Ishikawa (cell line): ENCODE data around the gene CTSS.

Experiments used
- EGR1 ChIP-seq: IDR thresholded peaks from 2 replicates; pipeline ENCODE4 v1.6.1; 2012
- TAF1 ChIP-seq: IDR thresholded peaks from 2 replicates; pipeline ENCODE4 v1.6.1; 2012; ENCODE audit warnings: low read depth, mild to moderate bottlenecking
- TEAD4 ChIP-seq: IDR thresholded peaks from 2 replicates; pipeline ENCODE4 v1.6.1; 2012
- YY1 ChIP-seq: IDR thresholded peaks from 2 replicates; pipeline ENCODE4 v1.6.1; 2012; ENCODE audit warnings: low read depth

GRCh38 chr1:150753416-150753815 lies 12.2 kb downstream of the CTSS start:
- TF ChIP-seq EGR1 = no peak
- no peak for TF ChIP-seq TAF1
- TF ChIP-seq YY1 = no peak
- no peak for TF ChIP-seq TEAD4
